HG02840 (cell line): ENCODE results near the gene GIMAP7.
"Not testable (repeated sequence)": the region's sequence is repeated elsewhere in the genome, so short reads cannot be mapped to it uniquely, and the experiment has no call there.

ENCODE experiments used
- ATAC-seq: cut with Tn5 transposase; IDR thresholded peaks from one replicate; pipeline ENCODE4 v1.9.1; 2021; ENCODE audit warnings: mild to moderate bottlenecking, moderate library complexity, moderate number of reproducible peaks; ENCODE audit not compliant: unreplicated experiment, low FRiP score

GIMAP7 gene

GRCh38 chr7:150514748-150515222 is at the start of gene GIMAP7:
Gene GIMAP7 (plus strand): TSS chr7:150514872. CDS start chr7:150519975, 5,103 bp downstream.
- ATAC-seq = no peak

- no peak for ATAC-seq
Measured at GRCh38 chr7:150464962-150465361, 49.7 kb upstream of the GIMAP7 start.

GRCh38 chr7:150465414-150465813 is 49.3 kb upstream of the GIMAP7 start:
- ATAC-seq = no peak

GRCh38 chr7:150466477-150466876 is 48.2 kb upstream of the GIMAP7 start:
- ATAC-seq = no peak

GRCh38 chr7:150468241-150468640 is 46.4 kb upstream of the GIMAP7 start:
- no peak for ATAC-seq

GRCh38 chr7:150471886-150472285 is 42.8 kb upstream of the GIMAP7 start:
- ATAC-seq = no peak

- ATAC-seq = no peak
Measured at GRCh38 chr7:150473902-150474301, 40.8 kb upstream of the GIMAP7 start.

GRCh38 chr7:150476285-150476684 is 38.4 kb upstream of the GIMAP7 start:
- ATAC-seq = no peak

- no peak for ATAC-seq
Measured at GRCh38 chr7:150476819-150477631, 37.6 kb upstream of the GIMAP7 start.

GRCh38 chr7:150479023-150479716 is 35.5 kb upstream of the GIMAP7 start:
- ATAC-seq = no peak

GRCh38 chr7:150481186-150481920 is 33.3 kb upstream of the GIMAP7 start:
- ATAC-seq = no peak

GRCh38 chr7:150481922-150482321 is 32.8 kb upstream of the GIMAP7 start:
- ATAC-seq = no peak

- ATAC-seq = not testable (repeated sequence)
Measured at GRCh38 chr7:150483514-150483913, 31.2 kb upstream of the GIMAP7 start.

- ATAC-seq = not testable (repeated sequence)
Measured at GRCh38 chr7:150484071-150484470, 30.6 kb upstream of the GIMAP7 start.

- no peak for ATAC-seq
Measured at GRCh38 chr7:150487625-150488024, 27.0 kb upstream of the GIMAP7 start.

- ATAC-seq = no peak
Measured at GRCh38 chr7:150489782-150490181, 24.9 kb upstream of the GIMAP7 start.

GRCh38 chr7:150493442-150493841 is 21.2 kb upstream of the GIMAP7 start:
- not testable (repeated sequence) for ATAC-seq

- ATAC-seq = no peak
Measured at GRCh38 chr7:150502519-150502918, 12.2 kb upstream of the GIMAP7 start.

GRCh38 chr7:150503155-150503554 is 11.5 kb upstream of the GIMAP7 start:
- no peak for ATAC-seq

- no peak for ATAC-seq
Measured at GRCh38 chr7:150503581-150503980, 11.1 kb upstream of the GIMAP7 start.
